Kidney glomerular epithelial cell (primary cell): ENCODE results near the gene TPCN1.

ENCODE experiments used
- DNase-seq: peaks from one replicate; lab custom pipeline; 2025; lab: John Stamatoyannopoulos, UW

Gene TPCN1

DNA sequence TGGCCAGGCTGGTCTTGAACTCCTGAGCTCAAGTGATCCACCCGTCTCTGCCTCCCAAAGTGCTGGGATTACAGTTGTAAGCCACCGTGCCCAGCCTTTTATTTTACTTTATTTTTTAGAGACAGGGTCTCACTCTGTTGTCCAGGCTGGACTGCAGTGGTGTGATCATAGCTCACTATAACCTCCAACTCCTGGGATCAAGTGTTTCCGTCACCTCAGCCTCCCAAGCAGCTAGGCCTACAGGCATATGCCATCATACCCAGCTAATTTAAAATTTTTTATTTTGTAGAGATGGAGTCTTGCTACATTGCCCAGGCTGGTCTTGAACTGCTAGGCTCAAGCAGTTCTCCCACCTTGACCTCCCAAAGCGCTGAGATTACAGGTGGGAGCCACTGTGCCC lies 3.7 kb downstream of the TPCN1 start:
- DNase-seq = no peak

DNA sequence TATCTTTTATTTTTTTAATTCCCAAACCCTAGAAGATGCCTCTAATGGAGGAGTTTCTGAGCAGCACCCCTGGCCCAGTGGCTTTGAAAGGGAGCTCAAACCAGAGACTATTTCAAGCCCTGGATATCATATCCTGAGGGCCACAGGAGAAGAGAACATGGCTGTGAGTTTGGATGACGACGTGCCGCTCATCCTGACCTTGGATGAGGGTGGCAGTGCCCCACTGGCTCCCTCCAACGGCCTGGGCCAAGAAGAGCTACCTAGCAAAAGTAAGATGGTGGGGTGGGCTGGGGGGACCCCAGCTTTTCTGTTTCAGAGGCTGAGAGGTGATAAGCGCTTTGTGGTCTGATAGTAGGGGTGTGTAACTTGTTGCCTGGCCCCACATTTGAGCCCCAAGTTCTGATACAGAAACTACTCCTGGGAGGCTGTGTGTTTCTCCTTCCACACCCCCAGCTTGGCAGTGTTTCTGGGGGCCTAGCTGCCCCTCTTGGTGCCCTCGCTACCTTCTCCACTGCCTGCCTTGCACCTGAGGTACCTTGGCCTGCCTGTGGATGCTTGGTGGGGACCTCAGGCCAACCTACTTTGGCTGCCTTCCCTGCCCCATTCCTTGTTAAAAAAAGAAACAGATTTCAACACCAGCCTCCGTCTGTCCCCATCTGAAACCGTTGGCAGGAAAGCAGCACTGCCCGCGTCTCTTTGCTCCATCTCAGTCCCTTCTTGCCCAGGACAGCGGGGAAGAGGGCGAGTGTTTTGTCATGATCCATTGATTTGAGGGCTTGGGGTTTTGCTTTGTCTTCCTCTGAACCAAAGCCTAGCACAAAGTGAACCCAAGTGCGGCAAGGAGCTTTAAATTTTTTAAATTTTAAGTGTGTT lies 5.7 kb downstream of the TPCN1 start:
- no peak for DNase-seq

DNA sequence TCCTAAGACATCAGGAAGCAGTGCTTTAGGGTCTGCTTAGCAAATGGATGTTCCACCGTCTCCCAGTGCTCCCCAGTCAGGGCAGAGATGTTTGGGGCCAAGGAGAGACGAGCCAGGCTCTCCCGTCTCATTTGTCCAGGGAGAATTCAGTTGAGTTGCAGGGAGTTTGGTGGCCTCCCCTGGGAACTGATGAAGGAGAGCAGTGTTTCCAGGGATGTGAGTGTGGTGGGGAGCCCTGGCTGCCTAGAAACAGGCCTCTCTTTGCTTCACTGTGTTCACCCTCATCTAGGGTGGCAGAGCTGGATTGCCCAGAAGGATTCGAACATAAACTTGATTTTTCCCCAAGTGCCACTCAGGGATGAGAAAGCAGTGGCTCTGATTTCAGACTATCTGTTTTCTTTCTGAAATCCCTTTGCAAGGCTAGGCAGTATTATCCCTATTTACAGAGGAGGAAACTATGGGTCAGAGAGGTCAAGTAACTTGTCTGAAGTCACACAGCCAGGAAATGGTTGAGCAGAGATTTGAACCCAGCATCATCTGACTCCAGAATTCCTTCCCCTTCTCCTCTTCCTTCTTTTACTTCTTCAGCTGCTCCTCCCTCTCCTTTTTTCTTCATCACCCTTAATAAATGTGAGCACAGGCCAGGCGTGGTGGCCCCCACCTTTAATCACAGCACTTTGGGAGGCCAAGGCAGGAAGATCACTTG lies 6.6 kb downstream of the TPCN1 start:
- no peak for DNase-seq

DNA sequence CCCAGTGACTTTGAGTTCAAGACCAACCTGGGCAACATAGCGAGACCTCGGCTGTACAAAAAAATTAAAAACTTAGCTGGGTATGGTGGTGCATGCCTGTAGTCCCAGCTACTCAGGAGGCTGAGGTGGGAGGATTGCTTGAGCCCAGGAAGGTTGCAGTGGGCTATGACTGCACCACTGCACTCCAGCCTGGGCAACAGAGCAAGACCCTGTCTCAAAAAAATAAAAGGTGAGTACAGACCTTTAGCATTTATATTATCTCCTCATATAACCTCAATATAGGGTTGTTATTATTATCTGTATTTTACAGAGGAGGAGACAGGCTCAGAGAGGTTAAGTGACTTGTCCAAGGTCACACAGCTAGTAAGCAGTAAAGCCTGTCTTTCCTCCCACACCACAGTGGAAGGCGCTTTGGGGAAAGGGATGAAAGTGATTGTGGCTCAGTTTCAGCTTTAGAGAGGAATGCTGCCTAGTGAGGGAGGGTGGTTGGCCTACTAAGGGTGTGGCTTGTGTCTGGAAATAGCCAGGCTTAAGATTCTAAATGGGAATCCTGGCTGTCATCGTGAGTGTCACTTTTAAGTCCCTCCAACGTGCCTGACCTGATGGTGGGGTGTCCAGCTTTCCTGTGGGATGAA lies 7.2 kb downstream of the TPCN1 start:
- DNase-seq = no peak

DNA sequence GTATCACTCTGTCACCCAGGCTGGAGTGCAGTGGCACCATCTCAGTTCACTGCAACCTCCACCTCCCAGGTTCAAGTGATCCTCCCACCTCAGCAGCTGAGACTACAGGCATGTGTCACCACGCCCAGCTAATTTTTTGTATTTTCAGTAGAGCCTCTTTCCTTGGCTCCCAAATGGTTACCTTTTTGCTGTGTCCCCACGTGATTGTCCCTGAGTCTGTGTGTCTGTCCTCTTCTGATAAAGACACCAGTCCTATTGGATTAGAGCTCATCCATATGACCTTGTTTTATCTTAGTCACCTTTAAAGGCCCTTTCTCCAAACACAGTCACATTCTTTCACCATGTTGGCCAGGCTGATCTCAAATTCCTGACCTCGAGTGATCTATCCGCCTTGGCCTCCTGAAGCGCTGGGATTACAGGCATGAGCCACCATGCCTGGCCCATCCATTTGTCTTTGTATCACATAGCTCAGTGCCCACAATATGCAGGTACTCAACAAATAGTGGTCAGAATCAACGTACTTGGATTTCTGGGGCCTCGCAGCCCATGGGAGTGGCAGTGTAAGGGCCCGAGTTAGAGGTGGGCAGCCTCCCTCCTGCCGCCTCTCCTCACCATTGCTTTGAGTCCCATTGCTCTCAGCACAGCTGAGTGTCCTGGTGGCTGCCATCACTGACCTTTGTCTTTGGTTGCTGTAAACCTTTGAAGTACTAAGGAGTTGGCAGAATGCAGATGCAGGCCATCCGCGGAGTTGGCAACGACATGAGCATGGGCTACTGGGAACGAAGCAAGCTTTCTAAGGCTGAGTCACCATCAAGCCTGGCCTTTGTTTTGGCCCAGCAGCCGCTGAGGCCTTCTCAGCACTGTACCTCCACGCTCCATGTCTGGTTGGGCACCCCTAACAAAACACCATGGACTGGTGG lies 9.3 kb downstream of the TPCN1 start:
- no peak for DNase-seq

DNA sequence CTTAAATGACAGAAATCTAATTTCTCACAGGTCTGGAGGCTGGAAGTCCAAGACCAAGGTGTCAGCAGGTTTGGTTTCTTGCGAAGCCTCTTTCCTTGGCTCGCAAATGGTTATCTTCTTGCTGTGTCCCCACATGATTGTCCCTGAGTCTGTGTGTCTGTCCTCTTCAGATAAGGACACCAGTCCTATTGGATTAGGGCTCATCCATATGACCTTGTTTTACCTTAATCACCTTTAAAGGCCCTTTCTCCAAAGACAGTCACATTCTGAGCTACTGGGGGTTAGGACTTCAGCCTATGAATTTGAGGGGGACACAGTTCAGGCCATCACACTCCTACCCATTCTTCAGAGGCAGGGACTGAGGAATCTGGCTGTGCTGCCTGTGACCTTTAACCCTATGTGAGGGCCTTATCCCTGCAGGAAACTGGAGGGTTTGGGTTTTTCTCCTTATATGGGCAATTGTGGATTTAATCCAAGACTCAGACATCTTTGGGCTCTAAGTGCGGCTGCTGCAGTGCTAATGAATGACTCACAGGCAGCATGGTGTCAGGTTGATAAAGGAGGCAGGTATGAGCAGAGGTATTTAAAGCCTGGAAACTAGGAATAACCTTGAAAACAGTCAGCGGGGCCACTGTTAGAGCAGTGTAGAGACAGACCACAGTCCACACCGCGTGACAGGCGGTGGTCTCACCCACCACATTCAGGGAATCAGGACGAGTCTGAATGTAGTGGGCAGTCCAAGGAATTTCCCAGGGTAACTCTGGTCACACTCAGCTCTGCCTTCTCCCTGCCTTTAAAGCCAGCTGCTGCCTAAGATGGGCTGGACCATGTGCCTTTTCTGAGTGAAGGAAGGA lies 10.2 kb downstream of the TPCN1 start:
- peak; percentile 93 for DNase-seq

DNA sequence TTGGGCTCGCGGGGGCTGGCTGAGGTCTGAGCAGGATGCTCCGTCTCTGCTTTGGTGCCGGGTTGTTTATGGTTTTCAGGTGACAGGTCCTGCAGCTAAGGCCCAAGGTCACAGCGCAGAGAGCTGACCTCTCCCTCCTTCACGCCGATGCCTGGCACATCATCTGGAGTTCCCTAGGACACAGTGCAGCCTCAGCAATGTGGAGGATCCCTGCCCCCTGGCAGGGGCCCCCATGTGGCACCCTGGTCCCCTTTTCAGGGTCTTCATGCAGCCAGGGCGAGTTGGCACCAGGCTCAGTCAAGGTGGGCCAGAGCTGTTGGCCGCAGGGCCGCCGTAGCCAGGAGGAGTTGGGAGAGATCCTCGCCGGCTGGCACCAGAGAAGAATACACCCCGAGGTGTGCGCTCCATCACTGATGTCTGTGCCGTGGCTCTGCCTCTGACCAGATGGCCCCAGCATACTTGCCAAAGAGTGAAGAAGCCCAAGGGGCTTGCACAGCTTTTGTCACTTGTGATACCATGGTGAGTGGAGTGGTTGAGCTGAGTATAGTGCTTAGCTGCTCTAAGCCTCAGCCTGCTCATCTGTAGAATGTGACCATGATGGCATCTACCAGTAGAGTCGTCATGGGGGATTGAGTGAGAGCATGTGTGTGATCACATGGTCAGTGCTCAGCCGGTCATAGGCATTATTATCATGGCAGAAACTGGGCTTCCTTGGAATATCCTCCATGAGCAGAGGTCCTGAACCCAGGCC lies 11.0 kb downstream of the TPCN1 start:
- no peak for DNase-seq

DNA sequence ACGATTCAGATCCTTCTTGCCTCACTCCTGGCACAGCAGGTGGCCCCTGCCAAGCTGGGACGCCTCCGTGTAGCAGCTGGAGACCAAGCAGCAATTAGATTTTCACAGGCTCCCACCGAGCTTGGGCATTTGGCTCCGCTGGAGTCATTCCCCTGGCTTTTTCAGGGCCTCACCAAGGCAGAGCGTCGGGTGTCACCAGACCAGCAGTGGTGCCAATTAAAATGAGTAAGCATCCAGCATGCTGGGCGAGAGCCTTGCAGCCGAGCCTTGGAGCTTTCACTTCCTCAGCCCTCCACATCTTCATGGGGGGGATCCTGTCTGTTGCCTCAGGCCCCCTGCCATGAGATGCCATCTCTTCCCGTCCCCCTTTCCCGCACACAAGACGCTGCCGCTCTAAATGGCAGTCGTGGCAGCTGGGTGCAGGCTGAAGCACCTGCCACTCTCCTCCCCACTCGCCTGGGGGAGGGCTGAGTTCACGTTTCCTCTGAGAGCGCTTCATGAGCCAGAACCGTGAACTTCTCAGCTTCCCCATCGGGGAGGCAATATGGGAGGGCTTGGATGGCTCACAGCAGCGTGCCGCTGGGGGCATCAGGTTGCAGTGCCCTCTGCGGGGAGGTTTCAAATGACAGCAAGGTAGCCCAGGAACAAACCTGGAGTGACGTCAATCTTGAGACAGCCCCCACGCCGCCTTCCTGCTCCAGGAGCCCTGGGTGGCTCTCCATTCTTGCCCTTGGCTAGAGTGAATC lies 11.7 kb downstream of the TPCN1 start:
- DNase-seq = peak; percentile 51

DNA sequence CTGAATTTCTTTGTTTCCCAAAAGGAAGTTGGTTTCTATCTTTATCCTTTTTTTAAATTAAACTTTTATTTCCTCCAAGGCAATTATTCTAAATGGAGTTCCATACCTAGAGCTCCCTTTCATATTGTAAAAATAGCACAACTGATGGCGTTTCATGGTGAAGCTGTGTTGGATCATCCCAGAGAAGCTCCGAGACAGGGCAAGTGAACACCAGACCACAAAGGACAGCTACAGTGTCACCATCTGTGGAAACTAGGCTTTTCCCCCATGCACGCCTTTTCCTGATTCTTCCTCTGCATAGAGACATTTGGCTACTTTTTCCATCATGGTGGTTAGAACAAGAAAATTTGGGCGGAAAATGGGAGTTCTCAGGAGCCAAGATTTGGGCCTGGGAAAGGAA lies 12.7 kb downstream of the TPCN1 start:
- DNase-seq = no peak

DNA sequence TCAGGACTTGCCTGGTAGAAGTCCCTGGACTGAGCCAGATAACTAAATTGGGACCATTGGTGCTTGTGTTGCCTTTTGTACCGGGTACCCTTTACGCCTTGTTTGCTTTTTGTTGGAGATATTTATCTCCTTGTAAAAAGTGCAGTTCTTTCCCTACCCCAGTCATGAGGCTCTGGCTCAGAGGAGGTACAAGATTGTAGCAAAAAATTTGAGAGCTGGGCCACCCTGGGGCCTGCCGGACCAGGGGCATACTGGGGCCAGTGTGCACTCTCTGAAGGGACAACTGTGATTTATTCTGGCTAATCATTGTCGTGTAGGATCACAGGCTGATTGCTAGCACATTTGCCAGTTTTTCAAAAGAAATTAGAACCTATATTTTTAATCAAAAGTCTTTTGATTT lies 13.2 kb downstream of the TPCN1 start:
- DNase-seq = no peak

DNA sequence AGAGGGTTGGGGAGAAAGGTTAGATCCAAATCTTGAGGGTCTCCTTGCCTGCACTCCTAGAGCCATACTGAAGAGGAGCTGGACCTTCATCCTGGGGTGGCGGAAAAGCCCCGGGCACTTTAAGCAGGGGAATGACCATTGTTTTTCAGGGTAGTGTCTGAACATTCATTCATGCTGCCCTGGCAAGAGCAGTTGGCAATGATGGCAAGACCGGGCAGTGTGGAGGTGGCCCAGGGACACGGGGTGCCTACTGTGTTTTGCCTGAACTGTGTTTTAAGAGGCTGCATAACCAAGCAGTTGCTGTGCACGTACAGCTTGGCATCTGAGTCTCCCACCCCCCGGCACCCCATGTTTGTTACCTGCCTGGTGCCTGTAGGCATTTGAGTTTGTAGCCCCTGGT lies 14.7 kb downstream of the TPCN1 start:
- DNase-seq = no peak

DNA sequence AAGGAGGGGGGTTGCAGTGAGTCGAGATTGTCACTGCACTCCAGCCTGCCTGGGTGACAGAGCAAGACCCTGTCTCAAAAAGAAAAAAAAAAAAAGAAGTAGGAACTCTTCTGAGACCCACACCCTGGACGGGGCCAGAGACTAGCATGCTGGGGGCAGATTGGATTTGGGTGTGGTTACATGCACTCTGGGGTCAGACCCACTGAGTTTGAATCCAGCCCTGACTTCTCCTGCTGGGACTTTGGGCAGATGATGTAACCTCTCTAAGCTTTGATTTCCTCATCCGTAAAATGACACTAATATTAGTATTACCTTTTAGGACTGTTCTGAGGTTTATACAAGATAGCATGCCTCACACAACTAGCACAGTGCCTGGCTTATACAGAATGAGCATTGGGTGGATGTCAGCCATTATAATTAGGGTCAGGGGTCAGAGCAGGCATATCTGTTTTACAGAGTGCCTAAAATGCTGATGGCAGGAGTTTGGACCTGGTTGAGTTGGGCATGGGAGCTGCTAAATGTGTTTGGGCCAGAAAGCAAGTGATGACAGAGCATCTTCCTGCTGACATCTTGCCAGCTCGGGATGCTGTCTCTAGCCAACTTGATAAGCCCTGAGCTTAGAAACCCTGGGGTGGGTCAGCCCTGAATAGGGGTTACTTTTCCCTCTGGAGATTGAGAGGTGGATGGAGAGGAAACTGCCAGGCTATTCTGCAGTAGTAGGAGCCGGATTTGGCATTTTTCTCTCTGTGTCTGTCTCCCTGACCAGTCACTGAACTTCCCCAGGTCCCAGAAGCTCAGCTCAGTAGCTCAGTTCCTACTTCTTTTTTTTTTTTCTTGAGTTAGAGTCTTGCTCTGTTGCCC lies 15.5 kb downstream of the TPCN1 start:
- DNase-seq = no peak

DNA sequence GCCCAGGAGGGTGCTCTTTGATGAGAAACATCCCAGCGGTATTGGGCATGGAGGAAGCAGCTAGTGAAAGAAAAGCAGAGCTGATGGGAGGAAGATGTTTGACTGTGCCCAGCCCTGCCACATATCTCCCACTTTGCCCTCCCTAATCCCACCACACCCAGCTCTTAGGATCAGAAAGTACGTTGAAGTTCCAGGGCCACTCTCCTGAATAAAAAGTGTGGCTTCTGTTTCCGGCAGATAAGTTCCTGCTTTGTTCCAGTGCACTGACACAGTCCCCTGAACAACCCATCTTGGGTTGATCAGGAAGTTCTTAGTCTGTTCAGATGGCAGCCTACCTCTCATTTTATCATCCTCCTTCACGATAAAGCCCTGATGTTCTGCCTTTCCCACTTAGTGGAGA lies 16.5 kb downstream of the TPCN1 start:
- no peak for DNase-seq

DNA sequence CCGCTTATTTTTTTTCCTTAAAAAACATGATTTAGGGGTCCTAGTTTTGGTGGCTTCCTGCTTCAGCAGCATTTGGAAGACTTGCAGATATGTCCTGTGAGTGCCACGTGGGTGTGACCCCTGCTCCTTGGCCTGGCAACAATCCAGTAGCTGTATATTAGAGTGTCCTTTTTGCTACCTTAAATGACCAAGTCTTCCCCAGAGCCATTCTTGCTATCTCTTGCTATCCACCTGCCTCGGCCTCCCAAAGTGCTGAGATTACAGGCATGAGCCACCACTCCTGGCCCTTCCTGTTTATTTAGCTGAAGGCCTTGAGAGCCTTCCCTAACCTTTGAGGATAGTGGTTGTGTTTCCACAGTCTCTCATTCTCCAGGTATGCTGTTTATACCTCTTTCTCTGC lies 17.0 kb downstream of the TPCN1 start:
- DNase-seq = no peak

DNA sequence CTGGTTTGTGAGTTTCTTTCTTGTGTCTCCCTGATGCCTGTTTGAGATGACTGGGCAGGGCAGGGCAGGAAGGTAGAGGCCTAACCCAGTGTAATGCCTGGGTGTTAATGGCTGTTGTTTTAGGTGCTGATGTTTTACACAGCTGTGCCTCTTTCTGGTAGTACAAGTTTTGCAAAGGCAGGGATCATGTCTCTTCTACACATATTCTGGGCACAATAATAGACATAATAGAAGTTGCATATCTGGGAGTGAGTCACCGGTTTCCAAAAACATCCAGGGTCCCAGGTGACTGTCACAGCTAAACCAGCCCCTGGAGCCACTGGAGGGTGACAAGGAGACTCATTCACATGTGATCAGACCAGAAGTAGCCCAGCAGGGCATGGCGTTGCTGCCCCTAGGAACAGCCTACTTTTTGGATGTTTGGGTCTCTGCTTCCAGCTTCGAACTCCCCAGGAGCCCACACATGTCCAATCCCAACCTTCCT lies 18.1 kb downstream of the TPCN1 start:
- DNase-seq = no peak

DNA sequence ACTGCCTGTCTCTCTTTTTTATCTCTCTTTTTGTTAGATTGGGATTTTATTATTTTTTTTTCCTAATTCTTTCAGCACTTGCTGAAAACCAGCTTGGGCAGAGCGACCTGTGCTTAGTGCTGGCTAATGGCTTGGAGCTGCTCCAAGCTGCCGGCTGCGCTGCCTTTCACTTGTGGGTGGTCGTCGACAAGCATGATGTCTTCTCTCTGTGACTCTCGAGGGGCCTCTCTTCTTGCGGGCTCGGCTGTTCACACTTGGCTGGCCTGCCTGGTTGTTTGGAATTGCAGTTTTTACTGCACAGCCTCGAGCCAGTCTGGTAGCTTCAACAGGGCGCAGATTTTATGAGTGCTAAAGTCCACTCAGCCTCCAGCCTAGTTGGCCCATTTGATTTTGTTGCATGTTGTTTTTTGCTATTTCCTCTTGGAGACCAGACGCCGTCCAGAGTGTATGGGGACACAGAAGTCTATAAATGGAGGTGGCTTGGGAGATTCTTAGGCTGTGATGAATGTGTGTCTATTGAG lies 18.6 kb downstream of the TPCN1 start:
- DNase-seq = no peak

DNA sequence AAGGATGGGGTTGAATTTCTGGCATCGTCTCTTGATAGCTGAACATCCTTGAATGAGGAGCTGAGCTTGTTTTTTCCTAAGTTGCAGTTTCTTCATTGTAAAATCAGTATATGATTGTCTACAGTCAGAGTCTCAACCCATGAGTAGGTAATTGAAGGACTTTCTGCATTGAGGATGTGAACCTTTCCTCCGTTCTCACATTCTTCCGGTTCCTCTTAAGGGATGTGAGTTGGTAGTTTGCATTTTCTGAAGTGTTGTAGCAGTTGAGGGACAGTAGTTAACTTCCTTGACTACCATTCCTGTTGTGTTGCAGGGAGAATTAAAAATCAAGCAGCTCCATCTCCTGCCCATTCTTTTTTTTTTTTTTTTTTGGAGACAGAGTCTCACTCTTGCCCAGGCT lies 19.1 kb downstream of the TPCN1 start:
- no peak for DNase-seq
